Neural cell (in vitro differentiated cells): ENCODE data around the gene EXOC6B.

ENCODE experiments used
- CTCF ChIP-seq: fragments of 450-650 bp; IDR thresholded peaks from 2 replicates; pipeline ENCODE4 v1.5.1; 2014; ENCODE audit warnings: antibody characterized with exemption, mild to moderate bottlenecking, moderate library complexity; ENCODE audit not compliant: poor library complexity, severe bottlenecking
- REST ChIP-seq: IDR thresholded peaks from 2 replicates; pipeline ENCODE4 v1.6.1; 2012; ENCODE audit warnings: borderline replicate concordance

- TF ChIP-seq REST = no peak
- TF ChIP-seq CTCF = no peak
Measured at GRCh38 chr2:72830273-72830672, 4.4 kb upstream of the EXOC6B start.
